ENCODE measurements around the gene CAPN15.

DNA sequence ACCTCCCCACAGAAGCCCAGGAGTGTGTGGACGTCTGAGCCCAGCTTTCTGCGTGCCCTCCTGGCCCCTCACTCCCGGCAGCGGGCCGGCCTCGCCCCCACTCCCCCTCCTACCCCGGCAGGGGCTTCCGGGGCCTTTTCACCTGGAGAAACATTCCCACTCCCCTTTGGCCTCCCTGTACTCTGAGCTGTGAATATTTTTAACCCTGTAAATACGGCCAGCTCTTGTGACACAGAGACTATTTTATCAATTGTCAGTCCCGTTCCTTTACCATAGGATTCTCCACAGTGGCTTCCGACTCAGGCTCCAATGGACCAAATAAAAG, 26.7 kb downstream of the CAPN15 start:
- TF ChIP-seq, protein P1, sequence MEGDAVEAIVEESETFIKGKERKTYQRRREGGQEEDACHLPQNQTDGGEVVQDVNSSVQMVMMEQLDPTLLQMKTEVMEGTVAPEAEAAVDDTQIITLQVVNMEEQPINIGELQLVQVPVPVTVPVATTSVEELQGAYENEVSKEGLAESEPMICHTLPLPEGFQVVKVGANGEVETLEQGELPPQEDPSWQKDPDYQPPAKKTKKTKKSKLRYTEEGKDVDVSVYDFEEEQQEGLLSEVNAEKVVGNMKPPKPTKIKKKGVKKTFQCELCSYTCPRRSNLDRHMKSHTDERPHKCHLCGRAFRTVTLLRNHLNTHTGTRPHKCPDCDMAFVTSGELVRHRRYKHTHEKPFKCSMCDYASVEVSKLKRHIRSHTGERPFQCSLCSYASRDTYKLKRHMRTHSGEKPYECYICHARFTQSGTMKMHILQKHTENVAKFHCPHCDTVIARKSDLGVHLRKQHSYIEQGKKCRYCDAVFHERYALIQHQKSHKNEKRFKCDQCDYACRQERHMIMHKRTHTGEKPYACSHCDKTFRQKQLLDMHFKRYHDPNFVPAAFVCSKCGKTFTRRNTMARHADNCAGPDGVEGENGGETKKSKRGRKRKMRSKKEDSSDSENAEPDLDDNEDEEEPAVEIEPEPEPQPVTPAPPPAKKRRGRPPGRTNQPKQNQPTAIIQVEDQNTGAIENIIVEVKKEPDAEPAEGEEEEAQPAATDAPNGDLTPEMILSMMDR (IDR thresholded peaks at IDR 0.05): no peak
- no peak for TF ChIP-seq CEBPB (IDR thresholded peaks at IDR 0.05)
- TF ChIP-seq MAZ (IDR thresholded peaks at IDR 0.05; ENCODE audit: borderline replicate concordance, low read depth, low read length): no peak
- TF ChIP-seq EP300 (IDR thresholded peaks at IDR 0.05): no peak
- TF ChIP-seq POLR2A (IDR thresholded peaks at IDR 0.05; ENCODE audit: low read length): no peak
- TF ChIP-seq, protein P2, sequence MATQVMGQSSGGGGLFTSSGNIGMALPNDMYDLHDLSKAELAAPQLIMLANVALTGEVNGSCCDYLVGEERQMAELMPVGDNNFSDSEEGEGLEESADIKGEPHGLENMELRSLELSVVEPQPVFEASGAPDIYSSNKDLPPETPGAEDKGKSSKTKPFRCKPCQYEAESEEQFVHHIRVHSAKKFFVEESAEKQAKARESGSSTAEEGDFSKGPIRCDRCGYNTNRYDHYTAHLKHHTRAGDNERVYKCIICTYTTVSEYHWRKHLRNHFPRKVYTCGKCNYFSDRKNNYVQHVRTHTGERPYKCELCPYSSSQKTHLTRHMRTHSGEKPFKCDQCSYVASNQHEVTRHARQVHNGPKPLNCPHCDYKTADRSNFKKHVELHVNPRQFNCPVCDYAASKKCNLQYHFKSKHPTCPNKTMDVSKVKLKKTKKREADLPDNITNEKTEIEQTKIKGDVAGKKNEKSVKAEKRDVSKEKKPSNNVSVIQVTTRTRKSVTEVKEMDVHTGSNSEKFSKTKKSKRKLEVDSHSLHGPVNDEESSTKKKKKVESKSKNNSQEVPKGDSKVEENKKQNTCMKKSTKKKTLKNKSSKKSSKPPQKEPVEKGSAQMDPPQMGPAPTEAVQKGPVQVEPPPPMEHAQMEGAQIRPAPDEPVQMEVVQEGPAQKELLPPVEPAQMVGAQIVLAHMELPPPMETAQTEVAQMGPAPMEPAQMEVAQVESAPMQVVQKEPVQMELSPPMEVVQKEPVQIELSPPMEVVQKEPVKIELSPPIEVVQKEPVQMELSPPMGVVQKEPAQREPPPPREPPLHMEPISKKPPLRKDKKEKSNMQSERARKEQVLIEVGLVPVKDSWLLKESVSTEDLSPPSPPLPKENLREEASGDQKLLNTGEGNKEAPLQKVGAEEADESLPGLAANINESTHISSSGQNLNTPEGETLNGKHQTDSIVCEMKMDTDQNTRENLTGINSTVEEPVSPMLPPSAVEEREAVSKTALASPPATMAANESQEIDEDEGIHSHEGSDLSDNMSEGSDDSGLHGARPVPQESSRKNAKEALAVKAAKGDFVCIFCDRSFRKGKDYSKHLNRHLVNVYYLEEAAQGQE (IDR thresholded peaks at IDR 0.05): no peak
- TF ChIP-seq HOXA7 (CRISPR knock-in tag; IDR thresholded peaks at IDR 0.05): no peak
- no peak for TF ChIP-seq NR3C1 (IDR thresholded peaks at IDR 0.05)
